Right lobe of liver (tissue), 6 donors: ENCODE data around the gene MRPL46. TPM values are rescaled to one million over a fixed set of nuclear protein-coding genes. Genes with fewer than 3 reads are reported as not detected.

Experiments used
- ATAC-seq, 4 donors: fragments of 200-7000 bp; cut with Tn5 transposase; one replicate each; pipeline ENCODE4 v1.9.1; 2020; ENCODE audit warnings: mild to moderate bottlenecking in 4 of 4, moderate library complexity in 4 of 4
- DNase-seq, 3 donors: peaks; one replicate each; pipeline ENCODE4 v3.0.0-alpha.2; 2020
- H3K27ac ChIP-seq, 3 donors: fragments of 200-600 bp; one replicate each; pipeline ENCODE4 v1.8.0; 2022
- H3K27me3 ChIP-seq, 2 donors: fragments of 200-600 bp; one replicate each; pipeline ENCODE4 v1.8.0; 2022
- H3K36me3 ChIP-seq, 4 donors: fragments of 200-600 bp; sonication (generic) in 1 of 4; one replicate each; pipeline versions ENCODE4 v1.5.1 to v1.8.0; 2017 to 2022; ENCODE audit warnings: control low read depth in 1 of 4
- H3K4me1 ChIP-seq, 4 donors: fragments of 200-600 bp; sonication (generic) in 1 of 4; one replicate each; pipeline versions ENCODE4 v1.5.1 to v1.8.0; 2017 to 2022; ENCODE audit warnings: control low read depth in 1 of 4
- H3K4me3 ChIP-seq, 3 donors: fragments of 200-600 bp; one replicate each; pipeline ENCODE4 v1.8.0; 2022
- H3K9me3 ChIP-seq, 4 donors: fragments of 200-600 bp; sonication (generic) in 1 of 4; one replicate each; pipeline versions ENCODE4 v1.5.1 to v1.8.0; 2017 to 2022; ENCODE audit warnings: control low read depth in 1 of 4
- CTCF ChIP-seq, 4 donors: fragments of 200-600 bp in 3 of 4; fragments of 450-650 bp in 1 of 4; IDR thresholded peaks; one replicate each; pipeline versions ENCODE4 v1.5.1 to v1.8.0; 2016 to 2022; ENCODE audit warnings: antibody characterized with exemption in 4 of 4, mild to moderate bottlenecking in 2 of 4
- POLR2A ChIP-seq: fragments of 450-650 bp; IDR thresholded peaks from one replicate; pipeline ENCODE4 v1.6.1; 2017; ENCODE audit warnings: antibody characterized with exemption, mild to moderate bottlenecking
- whole genome bisulfite sequencing: methylation state at CpG from one replicate; pipeline ENCODE4 v1.1.6; 2018; ENCODE audit warnings: low coverage, low lambda C conversion rate; ENCODE audit not compliant: insufficient coverage; ENCODE audit errors: missing lambda C conversion rate; 5-methylcytosine and 5-hydroxymethylcytosine counted together
- intact Hi-C, 2 donors: fragments of 100-400 bp; cut with DNase I; formaldehyde crosslinking; loops; one replicate each; pipeline versions ENCODE4 v1.11.2 to v1.14.1; 2022
- total RNA-seq, 6 experiments: library from RNA; depleted of rRNA in 2 of 6; stranded (reverse); fragments of >200 nt in 2 of 6; fragmentation: NEBNext Ultra II Directional in 3 of 6; extraction: Animal tissue kit (Norgen Biotek cat#: 25700) in 3 of 6; gene quantifications; one replicate each; pipeline versions ENCODE4 v1.1.0 to v1.2.4, GENCODE V29; 2016 to 2023
- donor health status: DM: no; HTN: yes; CAD: no.
- donor health status: DM: no; HTN: no; CAD: no.
- donor health status: DM: no; HTN: no; CAD: no.
- donor health status: DM: no; HTN: yes; CAD: no.
- donor health status: DM: no; HTN: yes; CAD: no.

MRPL46 gene
- total RNA-seq, 6 experiments from 2014 or later: 25.4 to 38.4 (median 33.9) TPM

DNA sequence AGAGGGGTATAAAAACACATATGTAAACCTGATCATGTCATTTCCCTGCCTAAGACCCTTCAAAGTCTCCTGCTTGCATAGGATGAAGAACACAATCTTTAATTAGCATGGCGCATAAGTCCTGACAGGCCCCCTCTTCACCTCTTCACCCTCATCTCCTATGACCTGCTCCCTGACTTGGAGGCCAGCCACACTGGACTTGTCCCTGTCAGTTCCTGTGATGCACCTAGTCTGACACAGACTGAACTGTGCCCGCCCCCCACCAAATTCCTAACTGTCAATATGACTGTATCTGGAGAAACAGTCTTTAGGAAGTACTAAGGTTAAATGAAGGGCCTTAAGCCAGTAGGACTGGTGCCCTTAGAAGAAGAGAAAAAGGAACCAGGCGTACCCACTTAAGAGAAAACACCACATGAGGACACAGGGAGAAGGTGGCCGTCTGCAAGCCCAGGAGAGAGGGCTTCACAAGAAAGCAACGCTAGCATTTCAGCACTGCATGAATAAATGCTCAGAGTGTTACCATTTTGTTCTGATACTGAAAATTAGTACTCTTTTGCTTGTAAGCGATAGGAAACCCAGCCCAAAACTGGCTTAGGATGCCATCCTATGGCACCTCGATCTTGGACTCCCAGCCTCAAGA is 34.0 kb downstream of the MRPL46 start:
- Histone ChIP-seq H3K36me3 (no peaks in the 10 kb centered on the region), H3K9me3 (no peaks in the 10 kb centered on the region), H3K4me1 (no peaks in the 10 kb centered on the region), H3K27ac (no peak overlapping the region), H3K4me3 (no peak overlapping the region), H3K27me3 (no peaks in the 10 kb centered on the region)
- no peak for ATAC-seq
- no peak for TF ChIP-seq POLR2A
- TF ChIP-seq CTCF (IDR thresholded peaks at IDR 0.05): no peak
- intact Hi-C loops: no loop called here
- 66% methylated on average over 5 of the region's 7 CpGs for WGBS
- no peak for DNase-seq

- 75% methylated on average over 8 of the region's 10 CpGs for WGBS
- H3K4me3 ChIP-seq: no peak overlapping the region
- H3K36me3 ChIP-seq: no peaks in the 10 kb centered on the region
- DNase-seq: no peak
- intact Hi-C loops: no loop called here
- H3K9me3 ChIP-seq: no peaks in the 10 kb centered on the region
- H3K27me3 ChIP-seq: no peaks in the 10 kb centered on the region
- no peaks in the 10 kb centered on the region for H3K4me1 ChIP-seq
- ATAC-seq: no peak
- TF ChIP-seq POLR2A: no peak
- H3K27ac ChIP-seq: no peak overlapping the region
These were observed 35.7 kb downstream of the MRPL46 start for GRCh38 chr15:88431441-88431840.

DNA sequence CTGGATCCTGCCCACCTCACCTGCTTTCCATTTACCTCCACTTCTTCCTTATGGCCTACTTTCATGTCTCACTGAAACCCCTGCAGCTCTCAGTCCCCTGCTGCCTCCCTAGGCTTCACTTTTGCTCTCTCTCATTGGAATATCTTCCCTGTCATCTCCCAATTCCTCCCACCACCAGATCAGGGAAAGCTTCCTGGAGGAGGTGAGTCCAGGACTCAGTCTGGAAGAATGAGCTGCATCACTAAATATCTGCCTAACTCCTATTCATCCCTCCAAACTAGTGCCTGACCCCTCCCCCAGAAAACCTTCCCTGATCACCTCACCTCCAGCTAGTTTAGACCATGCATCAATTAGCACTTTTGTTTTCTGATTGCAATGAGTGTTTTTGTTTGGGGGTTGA is 37.1 kb downstream of the MRPL46 start:
- no peaks in the 10 kb centered on the region for H3K36me3 ChIP-seq
- intact Hi-C loops: no loop called here
- DNase-seq (no peak), ATAC-seq (no peak)
- no peaks in the 10 kb centered on the region for H3K4me1 ChIP-seq
- H3K27ac ChIP-seq: no peak overlapping the region
- TF ChIP-seq CTCF (IDR thresholded peaks at IDR 0.05) (no peak), POLR2A (no peak)
- H3K4me3 ChIP-seq: no peak overlapping the region
- H3K27me3 ChIP-seq: no peaks in the 10 kb centered on the region
- H3K9me3 ChIP-seq: no peaks in the 10 kb centered on the region

- no peaks in the 10 kb centered on the region for H3K27me3 ChIP-seq
- intact Hi-C loops: no loop called here
- TF ChIP-seq CTCF (IDR thresholded peaks at IDR 0.05): no peak
- TF ChIP-seq POLR2A: no peak
- ATAC-seq (no peak), DNase-seq (no peak)
- no peaks in the 10 kb centered on the region for H3K9me3 ChIP-seq
- WGBS: 65% methylated on average over 10 of the region's 12 CpGs
- H3K36me3 ChIP-seq: no peaks in the 10 kb centered on the region
- H3K4me1 ChIP-seq: no peaks in the 10 kb centered on the region
- H3K4me3 ChIP-seq: no peak overlapping the region
- H3K27ac ChIP-seq: no peak overlapping the region
These were observed 38.2 kb downstream of the MRPL46 start for GRCh38 chr15:88428805-88429605.

- 46% methylated on average over 4 of the region's 9 CpGs for WGBS
- no peaks in the 10 kb centered on the region for H3K36me3 ChIP-seq
- no peaks in the 10 kb centered on the region for H3K27me3 ChIP-seq
- no peak overlapping the region for H3K27ac ChIP-seq
- TF ChIP-seq CTCF (IDR thresholded peaks at IDR 0.05): no peak
- TF ChIP-seq POLR2A: no peak
- no peak overlapping the region for H3K4me3 ChIP-seq
- no peaks in the 10 kb centered on the region for H3K9me3 ChIP-seq
- intact Hi-C loops: no loop called here
- DNase-seq: no peak
- no peaks in the 10 kb centered on the region for H3K4me1 ChIP-seq
- no peak for ATAC-seq
These were observed 39.1 kb downstream of the MRPL46 start for GRCh38 chr15:88428053-88428452.
